Measurements from ENCODE around the gene FBXO46. TPM values are rescaled to one million over a fixed set of nuclear protein-coding genes. Genes with fewer than 3 reads are reported as not detected.

Gene FBXO46
- total and polyA plus RNA-seq, 4 donors, result 1.2 to 4.5 (median 3.6) TPM

- Histone ChIP-seq H3K27ac (ENCODE audit: low read depth in 1 of 2, low read length in 2 of 2) (peak overlapping the region; percentile 86 to 99), H3K4me1 (ENCODE audit: control insufficient read depth in 4 of 4, insufficient read depth in 4 of 4, low read length in 3 of 4) (peaks cover 9 to 43% (median 20%) of the 10 kb centered on the region in 4 donors), H3K27me3 (ENCODE audit: control insufficient read depth in 4 of 4, insufficient read depth in 4 of 4, low read length in 3 of 4) (no peaks in the 10 kb centered on the region), H3K9me3 (ENCODE audit: control insufficient read depth in 4 of 4, low read length in 3 of 4) (no peaks in the 10 kb centered on the region), H3K36me3 (ENCODE audit: control insufficient read depth in 4 of 4, insufficient read depth in 3 of 4, low read depth in 1 of 4, low read length in 3 of 4) (peaks cover 0 to 2% (median 0%) of the 10 kb centered on the region in 4 donors), H3K4me3 (ENCODE audit: low read depth in 1 of 3, low read length in 3 of 3) (peak overlapping the region; percentile 83 to 95 (median 86)), H3K9ac (ENCODE audit: low read depth in 1 of 2, low read length in 2 of 2) (peak overlapping the region; percentile 65 to 78)
- WGBS, result 46% methylated on average over 24 of the region's 24 CpGs
- TF ChIP-seq HNF4G (IDR thresholded peaks at IDR 0.05), result no peak
- no peak for TF ChIP-seq JUND (IDR thresholded peaks at IDR 0.05)
- TF ChIP-seq SP1 (IDR thresholded peaks at IDR 0.05), result no peak
- TF ChIP-seq FOXA2 (IDR thresholded peaks at IDR 0.05), result no peak
- TF ChIP-seq YY1 (IDR thresholded peaks at IDR 0.05), result no peak
- TF ChIP-seq EGR1 (IDR thresholded peaks at IDR 0.05; ENCODE audit: low read depth in 2 of 2), result no peak
- TF ChIP-seq ATF3 (IDR thresholded peaks at IDR 0.05), result no peak
- no peak for TF ChIP-seq RAD21 (IDR thresholded peaks at IDR 0.05)
- no peak for TF ChIP-seq REST (IDR thresholded peaks at IDR 0.05)
- TF ChIP-seq FOXA1 (IDR thresholded peaks at IDR 0.05), result no peak
- no peak for TF ChIP-seq ZBTB33 (IDR thresholded peaks at IDR 0.05)
- TF ChIP-seq RXRA (IDR thresholded peaks at IDR 0.05), result no peak
- TF ChIP-seq MAX (IDR thresholded peaks at IDR 0.05), result no peak
- TF ChIP-seq NR2F2 (IDR thresholded peaks at IDR 0.05), result no peak
- no peak for TF ChIP-seq CTCF (IDR thresholded peaks at IDR 0.05; ENCODE audit: low read depth, low read length, missing input control)
- TF ChIP-seq GABPA (IDR thresholded peaks at IDR 0.05 in 1 of 2, conservative IDR thresholded peaks at IDR 0.05 in 1 of 2), result no peak
- DNase-seq (ENCODE audit: low spot score), result no peak
These were observed 36.2 kb upstream of the FBXO46 start for GRCh38 chr19:45766869-45767346.

All from liver (tissue), 9 donors.